ENCODE results near the gene ZC3H15. TPM values are rescaled to one million over a fixed set of nuclear protein-coding genes. Genes with fewer than 3 reads are reported as not detected.

The ZC3H15 gene
- total and polyA plus RNA-seq, 5 donors = 36.3 to 40.6 (median 38.9) TPM

GRCh38 chr2:186542002-186542401 lies 55.9 kb downstream of the ZC3H15 start:
- no peak overlapping the region for H3K27ac ChIP-seq (ENCODE audit: low read length)
- DNase-seq = no peak
- ATAC-seq = no peak
- intact Hi-C loops (cut with DNase I) = no loop called here
- H3K4me1 ChIP-seq (ENCODE audit: control insufficient read depth, insufficient read depth, low read length) = peaks cover 1% of the 10 kb centered on the region
- no peak overlapping the region for H3K4me3 ChIP-seq (ENCODE audit: low read length)
- H3K9me3 ChIP-seq (ENCODE audit: control insufficient read depth, low read length) = no peaks in the 10 kb centered on the region
- WGBS = 84% methylated on average over 4 of the region's 4 CpGs
- no peaks in the 10 kb centered on the region for H3K27me3 ChIP-seq (ENCODE audit: control insufficient read depth, insufficient read depth)

- WGBS = 78% methylated on average over 3 of the region's 3 CpGs
- DNase-seq (no peak), ATAC-seq (no peak)
- H3K4me3 ChIP-seq (ENCODE audit: low read length) = no peak overlapping the region
- H3K4me1 ChIP-seq (ENCODE audit: control insufficient read depth, insufficient read depth, low read length) = peaks cover 1% of the 10 kb centered on the region
- H3K9me3 ChIP-seq (ENCODE audit: control insufficient read depth, low read length) = no peaks in the 10 kb centered on the region
- intact Hi-C loops (cut with DNase I) = no loop called here
- no peak overlapping the region for H3K27ac ChIP-seq (ENCODE audit: low read length)
- no peaks in the 10 kb centered on the region for H3K27me3 ChIP-seq (ENCODE audit: control insufficient read depth, insufficient read depth)
Observed at GRCh38 chr2:186543561-186544131, 57.6 kb downstream of the ZC3H15 start.

GRCh38 chr2:186544255-186544675 lies 58.2 kb downstream of the ZC3H15 start:
- DNase-seq = no peak
- intact Hi-C loops (cut with DNase I) = no loop called here
- H3K27me3 ChIP-seq (ENCODE audit: control insufficient read depth, insufficient read depth) = no peaks in the 10 kb centered on the region
- WGBS = 50% methylated on average over 1 of the region's 1 CpG
- H3K4me3 ChIP-seq (ENCODE audit: low read length) = no peak overlapping the region
- peaks cover 1% of the 10 kb centered on the region for H3K4me1 ChIP-seq (ENCODE audit: control insufficient read depth, insufficient read depth, low read length)
- no peak overlapping the region for H3K27ac ChIP-seq (ENCODE audit: low read length)
- H3K9me3 ChIP-seq (ENCODE audit: control insufficient read depth, low read length) = no peaks in the 10 kb centered on the region
- ATAC-seq = peak; percentile 81 to 94

DNA sequence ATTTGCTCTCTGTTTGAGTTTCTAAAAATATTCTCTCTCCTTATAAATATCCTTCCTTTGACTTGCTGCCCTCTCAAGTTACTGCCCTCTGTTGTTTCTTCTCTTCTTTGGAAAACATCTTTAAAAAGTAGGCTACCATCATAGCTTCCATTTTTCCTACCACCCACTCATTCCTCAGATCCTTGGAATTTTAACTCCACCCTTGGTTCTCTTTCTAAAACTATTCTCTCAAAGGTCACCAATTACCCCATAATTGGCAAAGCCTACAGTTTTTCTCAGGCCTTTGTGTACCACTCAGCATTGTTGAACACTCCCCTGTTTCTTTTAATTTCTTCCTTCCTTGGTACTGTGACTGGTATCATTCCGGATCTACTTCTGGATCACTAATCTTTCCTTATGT lies 60.8 kb downstream of the ZC3H15 start:
- DNase-seq (no peak), ATAC-seq (peak in 1 of 2 donors; percentile 33)
- Histone ChIP-seq H3K9me3 (ENCODE audit: control insufficient read depth, low read length) (no peaks in the 10 kb centered on the region), H3K27me3 (ENCODE audit: control insufficient read depth, insufficient read depth) (no peaks in the 10 kb centered on the region), H3K4me1 (ENCODE audit: control insufficient read depth, insufficient read depth, low read length) (peaks cover 1% of the 10 kb centered on the region), H3K4me3 (ENCODE audit: low read length) (no peak overlapping the region), H3K27ac (ENCODE audit: low read length) (no peak overlapping the region)
- intact Hi-C loops (cut with DNase I) = no loop called here
- 2% methylated on average over 1 of the region's 1 CpG for WGBS

DNA sequence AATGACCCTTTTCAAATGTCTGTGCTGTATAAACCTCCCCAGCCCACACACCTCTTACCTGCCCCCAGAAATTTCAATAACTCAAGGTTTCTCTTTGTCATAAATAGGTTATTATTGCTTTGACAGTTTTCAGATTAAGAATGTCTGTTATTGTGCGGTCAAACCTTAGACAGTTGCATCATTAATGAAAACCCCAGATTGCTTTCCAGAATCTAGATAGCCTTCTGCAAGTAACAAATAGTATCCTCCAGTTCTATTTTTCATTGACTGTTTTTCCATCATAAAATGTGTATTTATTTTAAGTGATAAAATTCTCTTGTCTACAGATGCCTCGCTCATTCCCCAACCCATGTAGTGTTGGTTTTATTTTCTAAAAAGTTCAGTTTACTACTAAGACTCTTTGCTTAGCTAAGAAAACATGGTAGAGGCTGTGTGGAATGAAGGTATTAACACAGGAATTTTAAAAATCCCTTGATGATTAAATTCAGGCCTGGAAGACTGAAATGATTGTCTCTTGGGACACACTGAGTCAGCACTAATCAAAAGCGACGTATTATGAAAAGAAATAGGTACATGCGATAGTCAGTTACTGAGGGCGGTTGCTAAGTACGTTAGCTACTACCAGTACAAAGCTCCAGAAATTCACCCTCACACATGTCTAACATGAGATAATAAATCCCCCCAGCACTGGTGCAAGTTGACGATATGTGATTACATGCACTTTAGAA lies 65.4 kb downstream of the ZC3H15 start:
- H3K27ac ChIP-seq (ENCODE audit: low read length) = no peak overlapping the region
- no peaks in the 10 kb centered on the region for H3K27me3 ChIP-seq (ENCODE audit: control insufficient read depth, insufficient read depth)
- WGBS = 78% methylated on average over 8 of the region's 8 CpGs
- H3K4me3 ChIP-seq (ENCODE audit: low read length) = no peak overlapping the region
- no peak for DNase-seq
- no peaks in the 10 kb centered on the region for H3K9me3 ChIP-seq (ENCODE audit: control insufficient read depth, low read length)
- peaks cover 1% of the 10 kb centered on the region for H3K4me1 ChIP-seq (ENCODE audit: control insufficient read depth, insufficient read depth, low read length)
- intact Hi-C loops (cut with DNase I) = no loop called here
- ATAC-seq = no peak

GRCh38 chr2:186554429-186554828 lies 68.4 kb downstream of the ZC3H15 start:
- Histone ChIP-seq H3K4me3 (ENCODE audit: low read length) (no peak overlapping the region), H3K27ac (ENCODE audit: low read length) (no peak overlapping the region), H3K27me3 (ENCODE audit: control insufficient read depth, insufficient read depth) (no peaks in the 10 kb centered on the region), H3K4me1 (ENCODE audit: control insufficient read depth, insufficient read depth, low read length) (peaks cover 1% of the 10 kb centered on the region), H3K9me3 (ENCODE audit: control insufficient read depth, low read length) (no peaks in the 10 kb centered on the region)
- ATAC-seq (no peak), DNase-seq (no peak)
- 61% methylated on average over 1 of the region's 1 CpG for WGBS
- intact Hi-C loops (cut with DNase I) = no loop called here

DNA sequence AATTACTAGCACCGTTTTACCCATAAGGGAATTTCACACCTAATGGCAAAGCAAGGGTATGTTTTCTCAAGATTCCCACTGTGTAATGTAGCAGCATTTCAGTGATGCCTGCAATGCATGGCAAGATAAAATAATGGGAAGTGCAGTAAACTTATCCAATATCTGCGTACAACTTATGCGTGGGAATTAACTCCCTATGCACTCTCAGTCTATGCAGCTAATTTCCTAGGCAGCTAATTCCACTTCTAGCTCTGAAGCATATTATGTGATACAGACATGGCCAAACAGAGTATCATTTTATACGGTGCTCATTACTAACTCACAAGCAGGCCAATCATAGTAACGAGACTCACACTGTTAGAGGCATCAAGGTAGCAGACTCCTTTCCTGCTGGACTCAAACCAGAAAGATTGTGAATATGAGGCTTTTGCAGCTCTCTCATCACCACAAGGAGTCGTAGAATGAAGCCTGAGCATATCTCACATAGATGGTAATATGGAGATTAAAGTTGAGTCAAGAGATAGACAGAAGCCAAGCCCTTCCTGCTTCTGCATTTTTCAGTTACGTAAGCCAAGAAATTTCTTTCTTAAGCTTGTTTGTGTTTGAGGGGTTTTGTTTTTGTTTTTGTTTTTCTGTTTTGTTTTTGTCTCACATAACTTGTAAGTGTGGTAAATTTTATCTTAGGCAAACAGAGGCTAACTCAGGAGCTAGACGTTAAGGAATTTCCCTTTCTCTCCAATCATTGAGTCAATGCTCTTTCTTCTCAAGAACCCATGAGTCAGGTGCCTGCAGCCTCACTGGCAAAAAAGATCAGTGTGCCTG lies 69.0 kb downstream of the ZC3H15 start:
- Histone ChIP-seq H3K4me1 (ENCODE audit: control insufficient read depth, insufficient read depth, low read length) (peaks cover 1% of the 10 kb centered on the region), H3K27ac (ENCODE audit: low read length) (no peak overlapping the region), H3K9me3 (ENCODE audit: control insufficient read depth, low read length) (no peaks in the 10 kb centered on the region), H3K27me3 (ENCODE audit: control insufficient read depth, insufficient read depth) (no peaks in the 10 kb centered on the region), H3K4me3 (ENCODE audit: low read length) (no peak overlapping the region)
- DNase-seq (no peak), ATAC-seq (no peak)
- intact Hi-C loops (cut with DNase I) = no loop called here
- WGBS = 46% methylated on average over 8 of the region's 8 CpGs

DNA sequence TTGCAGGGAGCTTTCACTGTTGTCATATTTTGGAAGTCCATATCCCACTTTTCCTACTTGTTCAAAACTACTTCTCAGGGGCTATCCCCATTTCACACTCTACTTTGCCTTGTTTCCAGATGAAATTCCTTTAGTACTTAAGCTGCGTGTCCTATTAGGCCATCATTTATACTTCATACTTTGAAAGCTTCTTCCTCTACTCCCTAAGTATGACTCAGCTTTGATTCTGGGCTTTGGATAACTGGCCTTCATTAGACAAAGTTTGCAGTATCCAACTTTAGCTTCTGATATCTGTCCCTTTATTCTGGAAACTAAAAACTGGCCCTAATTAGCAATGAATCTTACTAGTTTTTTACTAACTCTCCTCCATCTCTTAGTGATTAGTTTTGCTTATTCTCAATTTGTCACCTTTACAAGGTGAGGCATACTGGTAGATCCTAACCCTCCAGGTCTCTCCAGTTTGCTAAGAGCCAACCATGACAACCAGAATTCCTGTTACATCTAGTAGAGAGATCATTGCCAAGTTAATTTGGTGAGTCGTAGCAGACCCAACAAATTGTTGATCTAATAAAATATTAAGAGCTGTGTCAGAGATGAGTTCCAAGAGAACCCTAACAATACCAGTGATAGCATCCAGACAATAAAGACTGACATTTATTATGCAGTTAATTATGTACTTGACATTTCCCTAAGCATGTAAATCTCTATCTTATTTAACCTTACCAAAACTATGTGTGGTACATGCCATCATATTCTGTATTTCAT lies 72.6 kb downstream of the ZC3H15 start:
- H3K9me3 ChIP-seq (ENCODE audit: control insufficient read depth, low read length) = no peaks in the 10 kb centered on the region
- WGBS = 76% methylated on average over 2 of the region's 2 CpGs
- DNase-seq (no peak), ATAC-seq (no peak)
- H3K27me3 ChIP-seq (ENCODE audit: control insufficient read depth, insufficient read depth) = no peaks in the 10 kb centered on the region
- intact Hi-C loops (cut with DNase I) = no loop called here
- H3K4me3 ChIP-seq (ENCODE audit: low read length) = no peak overlapping the region
- H3K4me1 ChIP-seq (ENCODE audit: control insufficient read depth, insufficient read depth, low read length) = peaks cover 1% of the 10 kb centered on the region
- no peak overlapping the region for H3K27ac ChIP-seq (ENCODE audit: low read length)

Other genes with a start within 250 kb of the ZC3H15 start
- gene ITGAV, start 103.8 kb downstream of the ZC3H15 start, total RNA-seq = 100 to 1,000 TPM in 3 of 4 donors, 10 to 100 TPM in 1; 98.6 to 135 (median 123) TPM
- 37.3 TPM for gene ITGAV, start 103.8 kb downstream of the ZC3H15 start, polyA plus RNA-seq
- gene FAM171B, start 207.8 kb downstream of the ZC3H15 start, total RNA-seq = 1 to 10 TPM; 2.3 to 4.4 (median 4.1) TPM
- gene FAM171B, start 207.8 kb downstream of the ZC3H15 start, polyA plus RNA-seq = 0.70 TPM